ENCODE data around the gene ITIH4.

GRCh38 chr3:52874160-52874701 lies 43.8 kb upstream of the ITIH4 start:
- TF ChIP-seq CTCF (conservative IDR thresholded peaks at IDR 0.05 in 1 of 2, IDR thresholded peaks at IDR 0.05 in 1 of 2; ENCODE audit: extremely low read depth in 1 of 2, insufficient read depth in 1 of 2, low read depth in 1 of 2, low read length in 2 of 2) (no peak), EZH2 (IDR thresholded peaks at IDR 0.05; ENCODE audit: borderline replicate concordance, low read length) (no peak)
